Stimulated activated CD4-positive, alpha-beta T cell treated with anti-CD3 and anti-CD28 coated beads, Interleukin-2, amount 100 ng/mL, for 4 hours (primary cell): ENCODE data around the gene ISOC2.
"Not testable (repeated sequence)": the region's sequence is repeated elsewhere in the genome, so short reads cannot be mapped to it uniquely, and the experiment has no call there.

ENCODE experiments used
- DNase-seq: peaks from one replicate; pipeline ENCODE4 v3.0.0-alpha.2; 2020; ENCODE audit warnings: low read depth

ISOC2 gene

GRCh38 chr19:55461259-55461973, at the start of gene ISOC2:
Gene ISOC2, minus strand, starts transcription at chr19:55461642. Its CDS starts 5,156 bp downstream, at chr19:55456486.
- DNase-seq, result peak; percentile 100

GRCh38 chr19:55508120-55508519, 46.7 kb upstream of the ISOC2 start:
- no peak for DNase-seq

- DNase-seq, result no peak
Measured at GRCh38 chr19:55504981-55505380, 43.5 kb upstream of the ISOC2 start.

GRCh38 chr19:55504252-55504603, 42.8 kb upstream of the ISOC2 start:
- no peak for DNase-seq

GRCh38 chr19:55503502-55504251, 42.2 kb upstream of the ISOC2 start:
- DNase-seq, result peak; percentile 89

- DNase-seq, result no peak
Measured at GRCh38 chr19:55503157-55503501, 41.7 kb upstream of the ISOC2 start.

GRCh38 chr19:55502197-55502952, 40.9 kb upstream of the ISOC2 start:
- DNase-seq, result no peak

- no peak for DNase-seq
Measured at GRCh38 chr19:55500368-55500952, 39.0 kb upstream of the ISOC2 start.

- no peak for DNase-seq
Measured at GRCh38 chr19:55498246-55498840, 36.9 kb upstream of the ISOC2 start.

GRCh38 chr19:55497763-55498162, 36.3 kb upstream of the ISOC2 start:
- no peak for DNase-seq

- DNase-seq, result not testable (repeated sequence)
Measured at GRCh38 chr19:55496820-55497219, 35.4 kb upstream of the ISOC2 start.

GRCh38 chr19:55495646-55496349, 34.4 kb upstream of the ISOC2 start:
- DNase-seq, result no peak

GRCh38 chr19:55494172-55494761, 32.8 kb upstream of the ISOC2 start:
- no peak for DNase-seq

- DNase-seq, result no peak
Measured at GRCh38 chr19:55493645-55494171, 32.3 kb upstream of the ISOC2 start.

- no peak for DNase-seq
Measured at GRCh38 chr19:55493052-55493644, 31.7 kb upstream of the ISOC2 start.

GRCh38 chr19:55492362-55492944, 31.0 kb upstream of the ISOC2 start:
- no peak for DNase-seq

GRCh38 chr19:55491546-55492360, 30.3 kb upstream of the ISOC2 start:
- no peak for DNase-seq

GRCh38 chr19:55490478-55491432, 29.3 kb upstream of the ISOC2 start:
- no peak for DNase-seq
